Tibial artery (tissue), 4 donors: ENCODE data around the gene RAD51D.

ENCODE experiments used
- DNase-seq, 2 donors: peaks; one replicate each; pipeline ENCODE4 v3.0.0-alpha.2; 2019
- H3K27ac ChIP-seq, 2 donors: fragments of 200-600 bp; sonication (generic) in 1 of 2; 1 replicate in 1 of 2; 2 replicates in 1 of 2; pipeline ENCODE4 v1.5.1; 2018 to 2019; ENCODE audit warnings: mild to moderate bottlenecking in 1 of 2
- H3K27me3 ChIP-seq, 2 donors: fragments of 200-600 bp; sonication (generic) in 1 of 2; one replicate each; pipeline versions ENCODE4 v1.5.1 to v1.6.0; 2016 to 2019
- H3K36me3 ChIP-seq, 3 donors: fragments of 200-600 bp; sonication (generic) in 2 of 3; one replicate each; pipeline ENCODE4 v1.5.1; 2016 to 2019; ENCODE audit warnings: mild to moderate bottlenecking in 2 of 3
- H3K4me1 ChIP-seq, 4 donors: fragments of 200-600 bp; sonication (generic) in 2 of 4; 1 replicate in 3 of 4; 2 replicates in 1 of 4; pipeline ENCODE4 v1.5.1; 2016 to 2019
- H3K4me3 ChIP-seq, 2 donors: fragments of 200-600 bp; sonication (generic) in 1 of 2; 1 replicate in 1 of 2; 2 replicates in 1 of 2; pipeline ENCODE4 v1.5.1; 2018 to 2019; ENCODE audit warnings: mild to moderate bottlenecking in 2 of 2
- H3K9me3 ChIP-seq, 3 donors: fragments of 200-600 bp; sonication (generic) in 1 of 3; one replicate each; pipeline ENCODE4 v1.5.1; 2016 to 2019
- intact Hi-C: fragments of 100-400 bp; cut with DNase I; formaldehyde crosslinking; loops from one replicate; pipeline ENCODE4 v1.15.0; 2023; ENCODE audit warnings: low total_unique reads
- TF ChIP-seq, protein P1 (sequence below), 2 experiments: fragments of 200-600 bp in 1 of 2; fragments of 450-650 bp in 1 of 2; IDR thresholded peaks; one replicate each; pipeline ENCODE4 v1.5.1; 2017 to 2019; ENCODE audit warnings: antibody characterized with exemption in 2 of 2, mild to moderate bottlenecking in 1 of 2, moderate library complexity in 1 of 2

RAD51D gene

GRCh38 chr17:35062308-35062707 is 57.4 kb downstream of the RAD51D start:
- Histone ChIP-seq H3K4me1 (peaks cover 0 to 17% (median 9%) of the 10 kb centered on the region in 4 donors), H3K4me3 (no peak overlapping the region)
- intact Hi-C loops: no loop called here

GRCh38 chr17:35057332-35057915 is 62.2 kb downstream of the RAD51D start:
- Histone ChIP-seq H3K4me1 (peaks cover 0 to 4% (median 0%) of the 10 kb centered on the region in 4 donors), H3K27me3 (no peaks in the 10 kb centered on the region), H3K4me3 (no peak overlapping the region), H3K27ac (no peak overlapping the region), H3K9me3 (no peaks in the 10 kb centered on the region), H3K36me3 (no peaks in the 10 kb centered on the region)
- TF ChIP-seq, protein P1, sequence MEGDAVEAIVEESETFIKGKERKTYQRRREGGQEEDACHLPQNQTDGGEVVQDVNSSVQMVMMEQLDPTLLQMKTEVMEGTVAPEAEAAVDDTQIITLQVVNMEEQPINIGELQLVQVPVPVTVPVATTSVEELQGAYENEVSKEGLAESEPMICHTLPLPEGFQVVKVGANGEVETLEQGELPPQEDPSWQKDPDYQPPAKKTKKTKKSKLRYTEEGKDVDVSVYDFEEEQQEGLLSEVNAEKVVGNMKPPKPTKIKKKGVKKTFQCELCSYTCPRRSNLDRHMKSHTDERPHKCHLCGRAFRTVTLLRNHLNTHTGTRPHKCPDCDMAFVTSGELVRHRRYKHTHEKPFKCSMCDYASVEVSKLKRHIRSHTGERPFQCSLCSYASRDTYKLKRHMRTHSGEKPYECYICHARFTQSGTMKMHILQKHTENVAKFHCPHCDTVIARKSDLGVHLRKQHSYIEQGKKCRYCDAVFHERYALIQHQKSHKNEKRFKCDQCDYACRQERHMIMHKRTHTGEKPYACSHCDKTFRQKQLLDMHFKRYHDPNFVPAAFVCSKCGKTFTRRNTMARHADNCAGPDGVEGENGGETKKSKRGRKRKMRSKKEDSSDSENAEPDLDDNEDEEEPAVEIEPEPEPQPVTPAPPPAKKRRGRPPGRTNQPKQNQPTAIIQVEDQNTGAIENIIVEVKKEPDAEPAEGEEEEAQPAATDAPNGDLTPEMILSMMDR (IDR thresholded peaks at IDR 0.05): no peak
- DNase-seq: no peak
- intact Hi-C loops: no loop called here

More at GRCh38 chr17:35062308-35062707, 57.4 kb downstream of the RAD51D start:
- Histone ChIP-seq H3K9me3 (no peaks in the 10 kb centered on the region), H3K27ac (no peak overlapping the region), H3K36me3 (no peaks in the 10 kb centered on the region), H3K27me3 (no peaks in the 10 kb centered on the region)
- TF ChIP-seq, protein P1 (IDR thresholded peaks at IDR 0.05): no peak
- DNase-seq: no peak

GRCh38 chr17:35056013-35056412 is 63.6 kb downstream of the RAD51D start:
- DNase-seq: no peak
- H3K9me3 ChIP-seq: no peaks in the 10 kb centered on the region
- TF ChIP-seq, protein P1 (IDR thresholded peaks at IDR 0.05): no peak
- no peak overlapping the region for H3K4me3 ChIP-seq
- no peaks in the 10 kb centered on the region for H3K36me3 ChIP-seq
- peaks cover 0 to 14% (median 0%) of the 10 kb centered on the region in 4 donors for H3K4me1 ChIP-seq
- intact Hi-C loops: no loop called here
- no peaks in the 10 kb centered on the region for H3K27me3 ChIP-seq
- no peak overlapping the region for H3K27ac ChIP-seq

DNA sequence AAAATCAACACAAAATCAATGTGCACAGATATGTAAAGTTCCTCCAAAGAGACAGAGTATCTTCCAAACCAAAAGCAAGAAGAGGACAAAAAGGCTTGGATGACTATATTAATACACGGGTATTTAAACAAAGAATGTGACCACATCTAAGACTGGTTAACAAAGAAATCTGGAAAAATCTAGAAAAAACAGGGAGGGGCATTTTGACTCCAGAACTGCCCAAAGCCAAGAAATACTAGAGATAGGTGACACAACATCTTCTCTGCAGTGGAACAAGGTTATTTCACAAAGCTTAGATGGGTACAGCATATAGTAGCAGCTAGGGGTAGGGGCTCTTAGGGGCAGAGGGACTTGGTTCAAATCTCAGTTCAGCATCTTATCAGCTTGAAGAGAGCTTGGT is 66.5 kb downstream of the RAD51D start:
- H3K27ac ChIP-seq: no peak overlapping the region
- peaks cover 0 to 14% (median 0%) of the 10 kb centered on the region in 4 donors for H3K4me1 ChIP-seq

DNA sequence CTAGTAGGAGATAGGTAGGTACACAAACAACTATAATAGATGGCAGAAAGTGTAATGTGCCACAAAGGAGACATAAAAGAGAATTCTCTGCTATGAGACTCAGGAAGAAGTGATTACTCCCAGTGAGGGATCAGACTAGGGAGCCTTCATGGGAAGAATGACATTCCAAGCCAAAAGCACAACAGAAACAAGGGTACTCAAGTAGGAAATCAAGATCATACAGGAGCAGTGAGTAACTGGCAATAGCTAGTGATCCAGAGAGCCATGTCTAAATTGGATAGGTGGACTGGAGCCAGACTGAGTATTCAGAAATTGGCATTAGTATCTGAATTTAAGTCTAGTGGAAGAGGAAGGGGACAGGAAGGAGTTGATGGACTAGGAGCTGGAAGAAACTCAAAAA is 66.9 kb downstream of the RAD51D start:
- Histone ChIP-seq H3K4me3 (no peak overlapping the region), H3K9me3 (no peaks in the 10 kb centered on the region), H3K27me3 (no peaks in the 10 kb centered on the region), H3K27ac (no peak overlapping the region), H3K36me3 (no peaks in the 10 kb centered on the region), H3K4me1 (peaks cover 0 to 14% (median 0%) of the 10 kb centered on the region in 4 donors)
- no peak for DNase-seq
- intact Hi-C loops: no loop called here
- TF ChIP-seq, protein P1 (IDR thresholded peaks at IDR 0.05): no peak

More for the DNA sequence above, 66.5 kb downstream of the RAD51D start:
- Histone ChIP-seq H3K36me3 (no peaks in the 10 kb centered on the region), H3K4me3 (no peak overlapping the region), H3K9me3 (no peaks in the 10 kb centered on the region), H3K27me3 (no peaks in the 10 kb centered on the region)
- DNase-seq: no peak
- intact Hi-C loops: no loop called here
- TF ChIP-seq, protein P1 (IDR thresholded peaks at IDR 0.05): no peak
